Bronchial smooth muscle cell (primary cell): Measurements from ENCODE around the gene ZNF621. TPM values are rescaled to one million over a fixed set of nuclear protein-coding genes. Genes with fewer than 3 reads are reported as not detected.

Experiments
- total RNA-seq: library from RNA; depleted of rRNA; stranded (reverse); fragments of >200 nt; gene quantifications from 2 replicates; pipeline ENCODE4 v1.2.1, GENCODE V29; 2014

ZNF621 gene
- 11.8 and 13.2 TPM in 2 replicates for total RNA-seq

GRCh38 chr3:40524568-40525285, at the start of gene ZNF621:
Gene ZNF621, plus strand, starts transcription at chr3:40524960. Its CDS starts 881 bp downstream, at chr3:40525841.

GRCh38 chr3:40476478-40477470, 48.0 kb upstream of the ZNF621 start, which contains the start of gene ZNF619:
Gene ZNF619, plus strand, starts transcription at chr3:40477122. Its CDS starts 858 bp downstream, at chr3:40477980.

GRCh38 chr3:40505599-40506462, 18.9 kb upstream of the ZNF621 start, which contains the start of gene ZNF620:
Gene ZNF620, plus strand, starts transcription at chr3:40506039. Its CDS starts 314 bp downstream, at chr3:40506353.

Other genes with a start within 250 kb of the ZNF621 start
- 9.6 and 14.7 TPM in 2 replicates for gene EIF1B, start 215.3 kb upstream of the ZNF621 start, total RNA-seq
- gene ENTPD3, start 137.8 kb upstream of the ZNF621 start, total RNA-seq: under 0.01 and 0.09 TPM in 2 replicates
- 377 and 513 TPM in 2 replicates for gene RPL14, start 67.6 kb upstream of the ZNF621 start, total RNA-seq
- 5.0 and 5.8 TPM in 2 replicates for gene ZNF619, start 47.8 kb upstream of the ZNF621 start, total RNA-seq
- gene ZNF620, start 18.9 kb upstream of the ZNF621 start, total RNA-seq: 0.47 and 0.86 TPM in 2 replicates